ENCODE measurements around the gene GLIS1.

The GLIS1 gene

GRCh38 chr1:53684741-53685140 lies 54.2 kb downstream of the GLIS1 start:
- ChIA-PET POLR2A (no interaction called here), CTCF (interaction anchor here (1.3 to 2.1 kb wide), 3 partner anchors 10 to 34 kb away, joined by 3 to 6 read pairs (median 5); no protein-coding TSS in a partner anchor)
- TF ChIP-seq, protein P1, sequence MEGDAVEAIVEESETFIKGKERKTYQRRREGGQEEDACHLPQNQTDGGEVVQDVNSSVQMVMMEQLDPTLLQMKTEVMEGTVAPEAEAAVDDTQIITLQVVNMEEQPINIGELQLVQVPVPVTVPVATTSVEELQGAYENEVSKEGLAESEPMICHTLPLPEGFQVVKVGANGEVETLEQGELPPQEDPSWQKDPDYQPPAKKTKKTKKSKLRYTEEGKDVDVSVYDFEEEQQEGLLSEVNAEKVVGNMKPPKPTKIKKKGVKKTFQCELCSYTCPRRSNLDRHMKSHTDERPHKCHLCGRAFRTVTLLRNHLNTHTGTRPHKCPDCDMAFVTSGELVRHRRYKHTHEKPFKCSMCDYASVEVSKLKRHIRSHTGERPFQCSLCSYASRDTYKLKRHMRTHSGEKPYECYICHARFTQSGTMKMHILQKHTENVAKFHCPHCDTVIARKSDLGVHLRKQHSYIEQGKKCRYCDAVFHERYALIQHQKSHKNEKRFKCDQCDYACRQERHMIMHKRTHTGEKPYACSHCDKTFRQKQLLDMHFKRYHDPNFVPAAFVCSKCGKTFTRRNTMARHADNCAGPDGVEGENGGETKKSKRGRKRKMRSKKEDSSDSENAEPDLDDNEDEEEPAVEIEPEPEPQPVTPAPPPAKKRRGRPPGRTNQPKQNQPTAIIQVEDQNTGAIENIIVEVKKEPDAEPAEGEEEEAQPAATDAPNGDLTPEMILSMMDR (IDR thresholded peaks at IDR 0.05; ENCODE audit: insufficient read depth, low read length, missing control alignments): no peak
- DNase-seq (ENCODE audit: low read depth, low spot score): no peak
- no peak overlapping the region for H3K4me3 ChIP-seq (ENCODE audit: low read depth, low read length)

- ChIA-PET CTCF (interaction anchor here (1.1 to 2.1 kb wide), 4 partner anchors 10 to 200 kb away, joined by 3 to 6 read pairs (median 4); no protein-coding TSS in a partner anchor), POLR2A (no interaction called here)
- DNase-seq (ENCODE audit: low read depth, low spot score): no peak
- TF ChIP-seq, protein P1 (IDR thresholded peaks at IDR 0.05; ENCODE audit: insufficient read depth, low read length, missing control alignments): peak; percentile 18
- no peak overlapping the region for H3K4me3 ChIP-seq (ENCODE audit: low read depth, low read length)
These were observed 54.8 kb downstream of the GLIS1 start for GRCh38 chr1:53683986-53684740.

GRCh38 chr1:53682881-53683280 lies 56.1 kb downstream of the GLIS1 start:
- TF ChIP-seq, protein P1 (IDR thresholded peaks at IDR 0.05; ENCODE audit: insufficient read depth, low read length, missing control alignments): no peak
- DNase-seq (ENCODE audit: low read depth, low spot score): no peak
- POLR2A ChIA-PET: no interaction called here
- CTCF ChIA-PET: interaction anchor here (1.0 to 1.4 kb wide), 2 partner anchors 193 to 197 kb away, joined by 3 to 6 read pairs; no protein-coding TSS in a partner anchor
- no peak overlapping the region for H3K4me3 ChIP-seq (ENCODE audit: low read depth, low read length)

DNA sequence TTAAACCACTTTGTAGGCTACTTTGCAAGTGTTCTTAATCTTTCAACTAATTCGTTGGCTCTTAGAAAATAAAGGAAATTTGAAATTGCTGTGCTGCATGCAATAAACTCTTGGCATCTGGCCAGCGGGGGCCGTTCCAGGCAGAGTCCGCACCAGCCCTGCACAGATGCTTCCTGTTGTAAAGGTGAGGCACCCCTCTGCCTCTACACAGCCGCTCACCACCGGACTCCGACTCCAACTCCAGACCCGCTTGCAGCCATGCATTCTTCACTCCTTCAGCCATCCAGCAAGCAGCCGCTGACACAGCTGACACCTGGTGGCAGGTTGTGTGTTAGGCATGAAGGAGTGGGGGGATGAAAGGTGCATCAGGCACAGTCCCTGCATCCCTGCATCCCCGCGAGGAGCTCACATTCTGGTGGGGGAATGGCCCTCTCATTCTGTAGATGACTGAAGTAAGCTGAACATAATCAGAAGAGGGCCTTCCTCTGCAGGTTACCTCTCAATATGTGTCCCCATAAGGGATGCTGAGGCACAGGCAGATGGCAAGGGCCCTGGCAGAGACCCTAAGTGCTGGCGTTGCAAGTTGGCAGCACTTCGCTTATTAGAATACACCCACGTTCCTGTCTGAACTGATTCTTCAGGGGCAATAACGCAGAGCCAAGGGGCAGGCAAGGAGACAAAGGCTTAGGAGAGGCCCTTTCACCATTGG lies 56.8 kb downstream of the GLIS1 start:
- no peak overlapping the region for H3K4me3 ChIP-seq (ENCODE audit: low read depth, low read length)
- ChIA-PET CTCF (interaction anchor here (1.0 to 1.4 kb wide), 2 partner anchors 192 to 196 kb away, joined by 3 to 6 read pairs; no protein-coding TSS in a partner anchor), POLR2A (no interaction called here)
- no peak for DNase-seq (ENCODE audit: low read depth, low spot score)
- TF ChIP-seq, protein P1 (IDR thresholded peaks at IDR 0.05; ENCODE audit: insufficient read depth, low read length, missing control alignments): peak; percentile 49

DNA sequence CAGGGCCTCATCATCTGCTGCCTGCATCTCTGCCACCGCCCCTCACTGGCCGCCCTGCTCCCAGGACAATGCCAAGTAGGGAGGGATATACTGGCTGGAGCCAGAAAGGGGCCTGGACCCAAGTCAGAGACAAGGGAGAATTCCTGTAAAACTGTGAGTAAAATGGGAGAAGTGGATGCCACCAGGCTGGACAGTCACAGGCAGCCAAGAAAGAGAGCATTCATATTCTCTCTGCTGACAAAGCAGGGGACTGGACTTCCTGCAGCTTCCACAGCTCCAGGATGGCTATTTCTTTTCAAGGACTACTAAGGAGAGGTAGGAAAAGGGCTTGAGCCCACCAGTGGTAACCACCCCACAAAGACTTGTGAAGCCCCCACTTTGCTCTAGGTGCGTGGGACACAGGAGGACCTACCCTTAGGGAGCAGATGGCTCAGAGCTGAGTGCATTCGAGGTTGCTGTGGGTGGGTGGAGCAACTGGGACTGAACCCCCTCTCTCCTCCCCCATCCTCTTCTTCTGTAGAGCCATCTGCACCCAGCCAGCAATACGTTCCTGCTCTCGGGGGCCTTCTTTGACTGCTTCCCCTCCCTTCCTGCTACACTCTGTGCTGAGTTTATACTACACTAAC lies 57.5 kb downstream of the GLIS1 start:
- TF ChIP-seq, protein P1 (IDR thresholded peaks at IDR 0.05; ENCODE audit: insufficient read depth, low read length, missing control alignments): no peak
- no peak overlapping the region for H3K4me3 ChIP-seq (ENCODE audit: low read depth, low read length)
- DNase-seq (ENCODE audit: low read depth, low spot score): no peak
- CTCF ChIA-PET: interaction anchor here (1.0 kb wide), 1 partner anchor 195 kb away, joined by 3 read pairs; no protein-coding TSS in a partner anchor
- POLR2A ChIA-PET: no interaction called here
